ENCODE results near the gene PTPRA. TPM values are rescaled to one million over a fixed set of nuclear protein-coding genes. Genes with fewer than 3 reads are reported as not detected.

The PTPRA gene
- total and polyA plus RNA-seq, 2 of the 8 experiments (the other 6 are each of a cell fraction or from before 2014, with no cell fraction given), result 47.7 to 51.3 TPM

DNA sequence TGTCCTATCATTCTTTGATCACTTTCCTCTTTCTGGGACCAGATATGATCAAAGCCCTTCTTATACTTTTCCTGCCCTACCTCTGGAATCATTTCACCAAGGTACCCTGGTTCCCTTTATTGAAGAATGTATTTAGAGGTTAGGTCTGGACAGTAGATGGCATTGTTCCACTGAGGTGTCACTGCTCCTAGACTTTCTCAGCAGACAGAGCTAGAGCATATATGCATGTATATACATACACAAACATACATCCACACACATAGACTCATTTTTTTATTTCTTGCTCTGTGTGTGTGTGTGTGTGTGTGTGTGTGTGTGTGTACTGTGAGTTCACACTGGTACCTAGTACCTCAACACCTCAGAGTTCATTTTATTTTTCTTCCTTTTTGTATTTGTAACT lies 40.9 kb downstream of the PTPRA start:
- Histone ChIP-seq H4K91ac (replicated peaks; ENCODE audit: insufficient read length, low read length) (no peak overlapping the region), H3K4me1 (replicated peaks in 1 of 4; ENCODE audit: control insufficient read depth in 3 of 4, insufficient read depth in 4 of 4, low read length in 3 of 4) (peaks cover 0 to 5% (median 2%) of the 10 kb centered on the region in 4 experiments; a peak in 2 of 7 replicates), H2AFZ (ENCODE audit: low read length) (no peak overlapping the region), H3K36me3 (ENCODE audit: control insufficient read depth in 2 of 4, insufficient read depth in 4 of 4, low read length in 3 of 4) (no peaks in the 10 kb centered on the region), H4K5ac (ENCODE audit: insufficient read length, low read depth, low read length) (no peak overlapping the region), H3K23ac (ENCODE audit: insufficient read length) (no peak overlapping the region), H3K9me3 (ENCODE audit: insufficient read depth in 2 of 2, low read depth in 1 of 2, low read length in 1 of 2) (no peaks in the 10 kb centered on the region), H2BK5ac (ENCODE audit: low read depth, low read length) (no peak overlapping the region), H2BK15ac (ENCODE audit: low read length) (no peak overlapping the region), H3K79me2 (ENCODE audit: control insufficient read depth in 1 of 2, insufficient read depth in 2 of 2, low read length in 2 of 2) (peaks cover 0 to 17% of the 10 kb centered on the region in 2 experiments; a peak in 2 of 4 replicates), H3K14ac (ENCODE audit: insufficient read length) (no peak overlapping the region), H3K4me3 (ENCODE audit: extremely low read depth in 1 of 4, insufficient read depth in 2 of 4, low read depth in 3 of 4, low read length in 4 of 4) (no peak overlapping the region), H2BK12ac (ENCODE audit: low read depth, low read length) (no peak overlapping the region), H3K27ac (ENCODE audit: low read depth, low read length) (no peak overlapping the region), H3K4me2 (ENCODE audit: insufficient read depth in 1 of 2, low read depth in 2 of 2, low read length in 2 of 2) (no peak overlapping the region), H3K18ac (ENCODE audit: extremely low read depth, low read length) (no peak overlapping the region), H2BK120ac (replicated peaks; ENCODE audit: low read depth, low read length) (no peak overlapping the region), H3K27me3 (replicated peaks in 1 of 4; ENCODE audit: control insufficient read depth in 3 of 4, extremely low read depth in 1 of 4, insufficient read depth in 3 of 4, low read length in 3 of 4) (no peaks in the 10 kb centered on the region), H4K8ac (ENCODE audit: extremely low read depth, insufficient read depth, low read length) (no peak overlapping the region), H2BK20ac (ENCODE audit: low read length) (no peak overlapping the region), H3K79me1 (ENCODE audit: low read depth, low read length) (no peaks in the 10 kb centered on the region; the same call in 1 of the 2 replicates), H3K4ac (replicated peaks; ENCODE audit: insufficient read length, low read depth, low read length) (no peak overlapping the region), H3K9ac (replicated peaks in 1 of 4; ENCODE audit: extremely low read depth in 1 of 4, low read depth in 3 of 4, low read length in 3 of 4) (no peak overlapping the region), H3K56ac (replicated peaks; ENCODE audit: insufficient read length, low read depth, low read length) (no peak overlapping the region), H3K23me2 (ENCODE audit: low read depth, low read length) (no peaks in the 10 kb centered on the region), H4K20me1 (replicated peaks in 1 of 2; ENCODE audit: control insufficient read depth in 1 of 2, insufficient read depth in 2 of 2, low read length in 2 of 2) (no peaks in the 10 kb centered on the region), H2AK5ac (ENCODE audit: low read depth, low read length) (no peak overlapping the region)
- ChIA-PET CTCF (ENCODE audit: partially characterized antibody) (interaction anchor here (0.7 to 1.1 kb wide), 2 partner anchors 9 to 69 kb away, joined by 3 to 4 read pairs; no protein-coding TSS in a partner anchor), POLR2A (ENCODE audit: partially characterized antibody) (no interaction called here)
- TF ChIP-seq CBX5 (IDR thresholded peaks at IDR 0.05; ENCODE audit: low read depth, low read length) (no peak), HDAC6 (IDR thresholded peaks at IDR 0.05; ENCODE audit: low read depth, low read length) (no peak), SP1 (IDR thresholded peaks at IDR 0.05; ENCODE audit: low read depth, low read length) (no peak), EZH2 (IDR thresholded peaks at IDR 0.05; ENCODE audit: low read depth, low read length, severe bottlenecking) (no peak), KDM1A (IDR thresholded peaks at IDR 0.05; ENCODE audit: borderline replicate concordance, low read length) (no peak), RAD21 (IDR thresholded peaks at IDR 0.05 in 1 of 2, conservative IDR thresholded peaks at IDR 0.05 in 1 of 2; ENCODE audit: low read depth in 2 of 2, low read length in 2 of 2) (peak; percentile 33 to 37), TBP (IDR thresholded peaks at IDR 0.05; ENCODE audit: low read depth, low read length) (no peak), RBBP5 (IDR thresholded peaks at IDR 0.05; ENCODE audit: borderline replicate concordance, low read depth, low read length) (no peak)
- TF ChIP-seq, protein P1, sequence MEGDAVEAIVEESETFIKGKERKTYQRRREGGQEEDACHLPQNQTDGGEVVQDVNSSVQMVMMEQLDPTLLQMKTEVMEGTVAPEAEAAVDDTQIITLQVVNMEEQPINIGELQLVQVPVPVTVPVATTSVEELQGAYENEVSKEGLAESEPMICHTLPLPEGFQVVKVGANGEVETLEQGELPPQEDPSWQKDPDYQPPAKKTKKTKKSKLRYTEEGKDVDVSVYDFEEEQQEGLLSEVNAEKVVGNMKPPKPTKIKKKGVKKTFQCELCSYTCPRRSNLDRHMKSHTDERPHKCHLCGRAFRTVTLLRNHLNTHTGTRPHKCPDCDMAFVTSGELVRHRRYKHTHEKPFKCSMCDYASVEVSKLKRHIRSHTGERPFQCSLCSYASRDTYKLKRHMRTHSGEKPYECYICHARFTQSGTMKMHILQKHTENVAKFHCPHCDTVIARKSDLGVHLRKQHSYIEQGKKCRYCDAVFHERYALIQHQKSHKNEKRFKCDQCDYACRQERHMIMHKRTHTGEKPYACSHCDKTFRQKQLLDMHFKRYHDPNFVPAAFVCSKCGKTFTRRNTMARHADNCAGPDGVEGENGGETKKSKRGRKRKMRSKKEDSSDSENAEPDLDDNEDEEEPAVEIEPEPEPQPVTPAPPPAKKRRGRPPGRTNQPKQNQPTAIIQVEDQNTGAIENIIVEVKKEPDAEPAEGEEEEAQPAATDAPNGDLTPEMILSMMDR (IDR thresholded peaks at IDR 0.05; ENCODE audit: control extremely low read depth in 1 of 3, insufficient read depth in 1 of 3, low read depth in 1 of 3, low read length in 3 of 3), result peak in 1 of 3 experiments; percentile 16; a peak in 1 of 4 replicates
- FAIRE-seq (no peak), DNase-seq (ENCODE audit: low read depth in 1 of 2, low spot score in 2 of 2) (no peak)
